ENCODE data around the gene FKBP15. TPM values are rescaled to one million over a fixed set of nuclear protein-coding genes. Genes with fewer than 3 reads are reported as not detected.
"Not testable (repeated sequence)": the region's sequence is repeated elsewhere in the genome, so short reads cannot be mapped to it uniquely, and the experiment has no call there.

The FKBP15 gene
- total RNA-seq, 1 donor from 2014 or later: 14.7 TPM

- DNase-seq (ENCODE audit: low read depth in 2 of 2): no peak
Measured at GRCh38 chr9:113148781-113149510, 72.1 kb downstream of the FKBP15 start.

DNA sequence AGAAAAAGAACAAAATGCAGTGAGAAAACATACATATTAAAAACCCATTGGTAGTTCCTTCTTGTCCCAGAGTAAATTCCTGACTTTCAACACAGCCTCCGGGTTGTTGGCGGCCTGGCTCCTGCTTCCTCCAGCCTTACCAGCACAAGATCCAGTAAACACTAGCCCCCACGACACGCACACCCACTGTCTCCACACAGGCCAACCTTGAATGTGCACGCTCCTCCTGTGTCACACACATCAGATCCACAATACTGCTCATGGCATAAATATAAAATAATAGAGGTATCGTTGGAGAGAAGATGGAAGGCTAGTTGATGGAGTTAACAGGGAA lies 72.7 kb downstream of the FKBP15 start:
- no peak for DNase-seq (ENCODE audit: low read depth in 2 of 2)

DNA sequence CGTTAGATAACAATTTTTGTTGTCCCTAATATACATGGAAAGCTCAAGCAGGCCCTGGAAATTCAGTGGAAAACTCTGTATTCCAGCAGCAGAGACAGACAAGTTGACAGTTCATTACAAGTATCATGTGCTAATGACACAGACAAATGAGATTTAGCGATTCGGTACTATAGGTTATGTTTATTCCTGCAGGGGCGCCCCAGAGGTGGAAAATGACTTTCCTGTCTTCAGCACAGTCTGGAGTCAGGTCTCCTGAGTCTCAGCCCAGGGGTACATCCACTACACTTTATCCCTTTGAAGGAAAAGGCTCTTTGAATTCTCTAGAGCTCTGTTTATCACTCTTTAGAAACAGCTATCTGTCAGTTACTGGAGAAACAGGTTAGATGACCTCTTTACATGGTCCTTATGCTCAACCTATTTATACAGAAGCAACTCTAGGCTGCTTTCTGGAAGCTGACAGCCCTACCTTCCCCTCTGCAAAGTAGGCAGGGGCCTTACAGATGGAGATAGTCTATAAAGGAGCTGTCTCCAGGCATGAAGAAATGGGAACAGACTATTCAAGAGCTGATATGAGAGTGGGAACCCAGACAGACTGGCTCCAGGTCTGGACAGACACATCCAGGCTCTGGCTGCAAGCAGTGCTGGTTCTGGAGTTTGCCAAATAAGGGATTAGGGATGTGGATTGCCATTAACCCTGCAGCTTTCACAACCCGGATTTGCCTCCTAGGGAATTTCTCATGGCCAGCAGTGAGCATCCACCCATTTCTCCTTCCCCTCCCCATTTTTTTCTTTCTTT lies 77.4 kb downstream of the FKBP15 start:
- no peak for DNase-seq (ENCODE audit: low read depth in 2 of 2)

DNA sequence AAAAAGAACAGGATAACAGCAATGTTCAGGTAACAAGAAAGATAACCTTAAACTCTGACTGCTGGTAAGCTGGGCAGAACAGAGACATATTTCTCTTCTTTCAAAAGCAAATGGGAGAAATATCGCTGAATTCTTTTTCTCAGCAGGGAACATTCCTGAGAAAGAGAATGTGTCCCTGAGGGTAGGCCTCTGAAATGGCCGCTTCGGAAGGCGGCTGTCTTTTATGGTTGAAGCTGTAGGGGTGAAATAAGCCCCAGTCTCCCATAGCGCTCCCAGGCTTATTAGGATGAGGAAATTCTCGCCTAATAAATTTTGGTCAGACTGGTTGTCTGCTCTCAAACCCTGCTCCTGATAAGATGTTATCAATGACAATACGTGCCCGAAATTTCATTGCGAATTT lies 80.2 kb downstream of the FKBP15 start:
- not testable (repeated sequence) for DNase-seq (ENCODE audit: low read depth in 2 of 2)

- no peak for DNase-seq (ENCODE audit: low read depth in 2 of 2)
Measured at GRCh38 chr9:113139953-113140352, 81.1 kb downstream of the FKBP15 start.

DNA sequence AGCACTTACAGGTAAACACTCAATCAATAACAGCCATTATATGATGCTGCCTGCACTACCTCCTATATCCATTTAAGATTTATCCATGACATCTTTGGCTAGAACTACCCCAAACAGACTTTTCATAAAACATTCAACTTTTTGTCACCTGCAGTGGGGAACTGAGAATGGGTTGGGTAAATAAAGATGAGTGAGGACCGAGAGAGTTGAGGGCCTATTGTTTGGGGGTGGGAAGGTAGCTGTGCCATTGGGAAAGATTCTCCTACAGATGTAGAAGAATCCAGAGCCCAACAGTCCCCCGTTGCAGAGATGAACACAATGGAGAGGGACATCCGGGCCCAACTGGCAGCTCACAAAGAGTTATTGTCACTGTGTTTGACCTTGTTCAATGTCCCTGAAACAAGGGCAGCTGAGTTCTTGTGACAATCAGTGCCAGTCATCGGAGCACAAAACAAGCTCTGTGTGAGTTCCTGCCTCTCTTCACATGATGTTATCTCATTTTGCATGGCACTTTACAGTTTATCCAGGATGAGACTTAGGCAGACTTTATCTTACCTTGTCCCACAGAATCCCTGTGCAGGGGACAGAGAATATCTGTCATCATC lies 81.8 kb downstream of the FKBP15 start:
- no peak for DNase-seq (ENCODE audit: low read depth in 2 of 2)

- no peak for DNase-seq (ENCODE audit: low read depth in 2 of 2)
Measured at GRCh38 chr9:113138760-113139159, 82.3 kb downstream of the FKBP15 start.

- DNase-seq (ENCODE audit: low read depth in 2 of 2): no peak
Measured at GRCh38 chr9:113137196-113138168, 83.6 kb downstream of the FKBP15 start.

DNA sequence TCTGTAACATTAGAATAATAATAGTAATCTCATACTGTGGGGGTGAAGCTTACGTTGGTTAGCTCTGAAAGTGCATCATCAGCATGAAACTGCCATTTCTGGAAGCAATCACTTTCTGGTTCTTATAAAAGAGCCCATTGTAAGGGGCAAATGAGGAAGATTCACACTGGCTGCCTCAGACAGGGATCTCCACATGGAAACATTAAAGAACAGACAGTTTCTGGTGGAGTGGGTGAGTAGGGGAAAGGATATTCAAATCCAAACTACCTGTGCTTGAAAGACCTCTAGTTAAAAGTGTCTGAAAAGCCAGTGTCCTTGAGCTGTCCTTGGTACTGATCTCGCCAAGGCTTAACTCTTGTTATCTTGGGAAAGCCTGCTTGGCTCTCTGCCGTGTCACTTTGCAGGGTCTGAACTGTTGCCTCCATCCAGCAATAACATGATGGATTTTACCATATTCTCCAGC lies 89.4 kb downstream of the FKBP15 start:
- peak; percentile 31 to 52 for DNase-seq (ENCODE audit: low read depth in 2 of 2)

GRCh38 chr9:113129884-113130283 lies 91.2 kb downstream of the FKBP15 start:
- DNase-seq (ENCODE audit: low read depth in 2 of 2): no peak

DNA sequence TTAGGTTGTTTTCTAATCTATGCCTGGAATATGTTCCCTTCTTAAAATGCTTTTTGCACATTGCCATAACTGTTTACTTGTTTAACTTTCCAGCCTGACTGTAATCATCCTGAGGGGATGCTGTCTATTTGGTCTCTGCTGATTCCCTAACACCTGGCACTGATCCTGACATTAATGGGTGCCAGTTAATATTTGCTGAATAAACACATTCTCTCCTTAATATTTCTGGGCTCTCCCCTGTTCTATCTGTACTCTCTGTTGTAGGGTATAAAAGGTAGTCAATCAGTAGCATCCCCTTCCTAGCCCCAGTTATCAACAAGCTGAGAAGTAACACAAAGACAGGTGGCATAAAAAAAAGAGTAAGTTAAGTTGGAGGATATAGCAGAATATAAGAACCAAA lies 91.6 kb downstream of the FKBP15 start:
- no peak for DNase-seq (ENCODE audit: low read depth in 2 of 2)

- DNase-seq (ENCODE audit: low read depth in 2 of 2): no peak
Measured at GRCh38 chr9:113125386-113126035, 95.6 kb downstream of the FKBP15 start.

GRCh38 chr9:113118829-113119228 lies 102.2 kb downstream of the FKBP15 start:
- DNase-seq (ENCODE audit: low read depth in 2 of 2): not testable (repeated sequence)

Other genes starting within 250 kb of the FKBP15 start
- gene ZNF883, start 209.1 kb downstream of the FKBP15 start, total RNA-seq: 0.22 and 0.40 TPM in 2 replicates
- gene ZFP37, start 164.6 kb downstream of the FKBP15 start, total RNA-seq: 0.87 and 0.99 TPM in 2 replicates
- gene SLC31A2, start 70.3 kb downstream of the FKBP15 start, total RNA-seq: 4.4 and 6.5 TPM in 2 replicates
- 12.4 and 13.7 TPM in 2 replicates for gene SLC31A1, start 267 bp upstream of the FKBP15 start, total RNA-seq
- gene CDC26, start 54.3 kb upstream of the FKBP15 start, total RNA-seq: 33.7 and 34.2 TPM in 2 replicates
- gene PRPF4, start 54.4 kb upstream of the FKBP15 start, total RNA-seq: 16.3 and 18.3 TPM in 2 replicates
- gene RNF183, start 82.1 kb upstream of the FKBP15 start, total RNA-seq: not detected in 2 replicates
- gene WDR31, start 119.0 kb upstream of the FKBP15 start, total RNA-seq: 0.20 and 0.22 TPM in 2 replicates
- gene BSPRY, start 128.3 kb upstream of the FKBP15 start, total RNA-seq: not detected in 2 replicates
- gene HDHD3, start 155.7 kb upstream of the FKBP15 start, total RNA-seq: 4.4 and 8.9 TPM in 2 replicates
- gene ALAD, start 180.0 kb upstream of the FKBP15 start, total RNA-seq: 10.9 and 14.1 TPM in 2 replicates
- 33.9 and 34.0 TPM in 2 replicates for gene POLE3, start 189.4 kb upstream of the FKBP15 start, total RNA-seq
- 0.20 and 0.65 TPM in 2 replicates for gene C9orf43, start 189.5 kb upstream of the FKBP15 start, total RNA-seq
- 126 and 198 TPM in 2 replicates for gene RGS3, start 242.4 kb upstream of the FKBP15 start, total RNA-seq

Measured in lung microvascular endothelial cell (primary cell).